AG10803 (cell line): ENCODE data around the gene ADCY5.

Experiments
- DNase-seq: peaks from one replicate; pipeline ENCODE4 v3.0.0; 2010; ENCODE audit warnings: low read depth
- H3K4me3 ChIP-seq: 2 replicates; pipeline ENCODE4 v1.5.1; 2011; ENCODE audit warnings: mild to moderate bottlenecking, low read length, control low read depth
- TF ChIP-seq, protein P1 (sequence below): conservative IDR thresholded peaks from 2 replicates; pipeline ENCODE4 v1.5.1; 2011; ENCODE audit warnings: mild to moderate bottlenecking, low read length, control low read depth, inconsistent platforms

Gene ADCY5

DNA sequence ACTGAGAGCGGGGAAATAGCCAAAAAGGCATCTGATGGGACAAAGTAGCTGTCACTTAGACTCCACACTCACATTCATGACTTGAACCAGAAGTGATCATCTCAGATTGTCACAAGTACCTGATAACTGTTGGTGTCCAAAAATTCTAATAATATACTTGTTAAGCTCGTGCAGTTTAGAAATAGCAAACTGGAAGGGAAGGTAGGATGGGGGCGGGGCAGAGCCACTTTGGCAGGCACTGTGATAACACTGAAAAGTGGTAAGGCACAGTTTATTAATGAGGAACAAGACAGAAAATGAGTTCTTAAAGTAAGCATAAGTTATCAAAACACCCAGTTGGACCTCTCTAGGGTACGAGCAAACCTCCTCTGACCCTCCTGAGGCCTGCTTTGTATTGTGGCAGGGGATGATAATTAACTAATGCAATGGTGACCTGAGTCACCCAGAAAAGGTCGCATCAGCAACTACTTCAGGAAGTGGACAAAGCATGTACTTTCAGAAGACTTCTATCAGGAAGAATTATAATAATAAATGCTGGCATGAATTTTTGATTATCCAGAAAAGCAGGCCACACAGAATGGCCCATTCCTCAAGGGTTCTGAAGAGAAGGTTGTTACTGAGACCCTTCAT is 54.4 kb downstream of the ADCY5 start:
- TF ChIP-seq, protein P1, sequence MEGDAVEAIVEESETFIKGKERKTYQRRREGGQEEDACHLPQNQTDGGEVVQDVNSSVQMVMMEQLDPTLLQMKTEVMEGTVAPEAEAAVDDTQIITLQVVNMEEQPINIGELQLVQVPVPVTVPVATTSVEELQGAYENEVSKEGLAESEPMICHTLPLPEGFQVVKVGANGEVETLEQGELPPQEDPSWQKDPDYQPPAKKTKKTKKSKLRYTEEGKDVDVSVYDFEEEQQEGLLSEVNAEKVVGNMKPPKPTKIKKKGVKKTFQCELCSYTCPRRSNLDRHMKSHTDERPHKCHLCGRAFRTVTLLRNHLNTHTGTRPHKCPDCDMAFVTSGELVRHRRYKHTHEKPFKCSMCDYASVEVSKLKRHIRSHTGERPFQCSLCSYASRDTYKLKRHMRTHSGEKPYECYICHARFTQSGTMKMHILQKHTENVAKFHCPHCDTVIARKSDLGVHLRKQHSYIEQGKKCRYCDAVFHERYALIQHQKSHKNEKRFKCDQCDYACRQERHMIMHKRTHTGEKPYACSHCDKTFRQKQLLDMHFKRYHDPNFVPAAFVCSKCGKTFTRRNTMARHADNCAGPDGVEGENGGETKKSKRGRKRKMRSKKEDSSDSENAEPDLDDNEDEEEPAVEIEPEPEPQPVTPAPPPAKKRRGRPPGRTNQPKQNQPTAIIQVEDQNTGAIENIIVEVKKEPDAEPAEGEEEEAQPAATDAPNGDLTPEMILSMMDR = no peak
- no peak overlapping the region for H3K4me3 ChIP-seq
- DNase-seq = no peak

DNA sequence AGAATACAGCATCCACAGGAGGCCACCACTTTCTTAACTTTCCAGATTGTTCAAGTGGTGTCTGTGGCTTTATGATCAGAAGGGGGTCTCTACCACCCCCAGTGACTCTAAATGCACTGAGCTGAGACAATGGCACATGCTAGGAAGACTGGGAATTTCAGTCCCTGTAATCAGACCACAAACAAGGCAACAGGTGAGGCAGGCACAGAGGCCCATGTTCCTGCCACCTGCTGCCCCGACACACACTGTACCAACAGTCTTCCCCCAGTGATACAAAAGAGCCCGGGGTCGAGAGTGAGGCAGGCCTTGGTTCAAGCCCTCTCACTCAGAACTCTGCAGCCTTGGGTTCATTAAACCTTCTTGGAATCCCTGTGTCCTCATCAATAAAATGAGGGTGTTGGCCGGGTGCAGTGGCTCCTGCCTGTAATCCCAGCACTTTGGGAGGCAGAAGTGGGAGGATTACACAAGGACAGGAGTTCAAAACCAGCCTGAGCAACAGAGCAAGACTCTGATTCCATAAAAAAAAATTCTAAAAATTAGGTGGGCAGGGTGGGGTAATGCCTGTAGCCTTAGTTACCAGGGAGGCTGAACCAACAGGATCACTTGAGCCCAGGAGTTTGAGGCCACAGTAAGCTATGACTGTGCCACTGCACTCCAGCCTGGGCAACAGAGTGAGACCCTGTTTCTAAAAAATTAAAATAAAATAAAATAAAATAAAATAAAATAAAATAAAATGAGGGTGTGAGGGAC is 55.8 kb downstream of the ADCY5 start:
- DNase-seq = peak; percentile 16
- TF ChIP-seq, protein P1 = no peak
- H3K4me3 ChIP-seq = no peak overlapping the region

GRCh38 chr3:123392368-123392767 is 56.5 kb downstream of the ADCY5 start:
- no peak for DNase-seq
- TF ChIP-seq, protein P1 = no peak
- no peak overlapping the region for H3K4me3 ChIP-seq

DNA sequence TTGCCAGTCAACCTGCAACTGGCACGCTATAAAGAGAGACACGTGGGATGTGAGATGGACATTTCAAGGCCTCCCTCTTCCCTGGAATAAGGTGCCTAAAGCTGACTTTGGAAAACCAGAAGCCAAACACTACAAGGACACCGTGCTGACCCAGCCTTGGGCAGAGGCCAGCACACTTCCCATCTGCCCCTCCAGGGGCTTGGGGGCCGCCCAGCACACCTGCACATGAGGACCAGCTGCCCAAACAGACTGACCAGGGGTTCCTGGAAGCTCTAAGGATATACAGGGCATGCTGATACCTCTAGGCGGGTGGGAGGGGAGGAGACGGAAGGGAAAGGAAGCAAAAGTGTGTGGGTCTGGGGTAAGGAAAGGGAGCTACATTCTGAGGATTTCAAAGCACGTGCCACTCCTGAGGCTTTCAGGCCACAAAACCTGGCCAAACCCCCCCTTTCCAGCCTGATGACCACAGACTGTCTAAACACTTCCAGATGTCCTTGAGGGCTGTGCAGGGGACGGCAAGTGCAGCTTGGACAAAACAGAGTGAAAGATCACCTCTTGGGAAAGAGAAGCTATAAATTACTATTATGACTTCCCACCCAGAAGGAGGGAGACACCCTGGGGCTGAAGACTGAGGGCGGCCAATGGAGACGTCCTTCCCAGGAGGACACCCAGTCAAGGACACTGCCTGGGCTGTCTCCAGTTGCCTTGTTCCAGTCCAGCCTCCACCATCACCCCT is 57.9 kb downstream of the ADCY5 start:
- H3K4me3 ChIP-seq = no peak overlapping the region
- peak; percentile 77 for DNase-seq

GRCh38 chr3:123389628-123389918 is 59.3 kb downstream of the ADCY5 start:
- DNase-seq = no peak
- no peak overlapping the region for H3K4me3 ChIP-seq

More for the DNA sequence above, 57.9 kb downstream of the ADCY5 start:
- TF ChIP-seq, protein P1 = no peak

DNA sequence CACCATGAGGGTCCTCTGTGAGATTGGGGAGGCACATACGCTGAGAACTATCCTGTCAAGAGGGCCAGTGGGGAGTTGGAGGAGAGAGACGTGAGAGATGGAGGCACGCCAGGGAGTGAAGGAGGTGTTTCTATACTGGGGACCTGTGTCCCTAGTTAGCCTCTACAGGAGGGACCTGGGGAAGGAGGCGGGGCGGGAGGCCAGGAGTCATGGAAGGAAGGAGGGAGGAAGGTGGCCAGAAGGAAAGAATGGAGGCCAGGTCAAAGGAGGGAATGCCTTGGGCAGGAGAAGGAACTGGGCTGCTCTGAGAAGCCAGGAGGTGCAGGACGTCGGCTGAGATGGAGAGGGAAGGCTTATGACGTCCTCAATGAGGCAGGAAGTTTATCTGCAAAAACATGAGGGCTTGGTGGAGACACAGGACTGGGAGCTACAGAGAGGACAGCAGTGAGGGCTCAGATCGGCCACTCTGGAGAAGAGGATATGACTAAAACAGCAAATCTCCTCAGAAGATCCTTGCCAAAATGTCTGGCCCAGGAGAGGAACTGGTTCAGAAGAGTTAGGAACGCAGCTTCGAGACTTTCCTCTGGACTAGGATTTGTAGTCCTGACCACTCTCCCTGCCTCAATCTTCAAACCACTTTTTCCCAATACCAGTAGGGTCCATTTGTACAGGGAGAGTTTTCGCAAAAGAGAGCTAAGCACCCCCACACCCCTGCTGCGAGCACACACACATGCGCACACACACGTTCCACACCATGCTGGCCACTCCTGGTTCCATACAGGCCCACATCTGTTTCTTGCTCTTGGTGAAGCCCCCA is 59.9 kb downstream of the ADCY5 start:
- no peak for DNase-seq
- TF ChIP-seq, protein P1 = no peak
- H3K4me3 ChIP-seq = no peak overlapping the region

More at GRCh38 chr3:123389628-123389918, 59.3 kb downstream of the ADCY5 start:
- TF ChIP-seq, protein P1 = no peak
